Naive B cell (primary cell): ENCODE data around the gene SGO2. TPM values are rescaled to one million over a fixed set of nuclear protein-coding genes. Genes with fewer than 3 reads are reported as not detected.
"Not testable (repeated sequence)": the region's sequence is repeated elsewhere in the genome, so short reads cannot be mapped to it uniquely, and the experiment has no call there.

Experiments used
- ATAC-seq, 2 donors: fragments of 150-1000 bp; cut with Tn5 transposase; 2 replicates each; pipeline ENCODE4 v1.10.0; 2021; ENCODE audit warnings: low read depth in 2 of 2, mild to moderate bottlenecking in 2 of 2, moderate library complexity in 2 of 2
- DNase-seq: peaks from one replicate; pipeline ENCODE4 v3.0.0; 2022
- H3K27ac Mint-ChIP-seq, 6 donors: one replicate each; pipeline ENCODE4 v1.8.0; 2020 to 2022; ENCODE audit warnings: mild to moderate bottlenecking in 6 of 6, mixed read lengths in 6 of 6, moderate library complexity in 5 of 6, inconsistent platforms in 2 of 6
- H3K27me3 Mint-ChIP-seq, 3 donors: one replicate each; pipeline ENCODE4 v1.8.0; 2021 to 2022; ENCODE audit warnings: mixed read lengths in 3 of 3, mild to moderate bottlenecking in 1 of 3
- H3K36me3 Mint-ChIP-seq, 2 donors: one replicate each; pipeline ENCODE4 v1.8.0; 2020 to 2022; ENCODE audit warnings: mixed read lengths in 2 of 2, inconsistent platforms in 1 of 2, mild to moderate bottlenecking in 1 of 2
- H3K4me1 Mint-ChIP-seq, 3 donors: one replicate each; pipeline ENCODE4 v1.8.0; 2020 to 2022; ENCODE audit warnings: mixed read lengths in 3 of 3, inconsistent platforms in 1 of 3, mild to moderate bottlenecking in 1 of 3, moderate library complexity in 1 of 3
- H3K4me3 Mint-ChIP-seq, 8 donors: one replicate each; pipeline ENCODE4 v1.8.0; 2020 to 2022; ENCODE audit warnings: mild to moderate bottlenecking in 8 of 8, mixed read lengths in 8 of 8, moderate library complexity in 8 of 8, inconsistent platforms in 2 of 8
- H3K9me3 Mint-ChIP-seq, 7 donors: one replicate each; pipeline ENCODE4 v1.8.0; 2020 to 2022; ENCODE audit warnings: mixed read lengths in 7 of 7, mild to moderate bottlenecking in 5 of 7, inconsistent platforms in 2 of 7, moderate library complexity in 1 of 7
- polyA plus RNA-seq, 6 donors: library from polyadenylated mRNA; unstranded; fragments of 300-500 nt; fragmentation: Illumina TruSeq; gene quantifications; one replicate each; pipeline ENCODE4 v1.2.3, GENCODE V29; 2021; ENCODE audit warnings: low read depth in 6 of 6

The SGO2 gene
- polyA plus RNA-seq, 6 donors from 2014 or later = 0.09 to 4.0 (median 2.3) TPM

DNA sequence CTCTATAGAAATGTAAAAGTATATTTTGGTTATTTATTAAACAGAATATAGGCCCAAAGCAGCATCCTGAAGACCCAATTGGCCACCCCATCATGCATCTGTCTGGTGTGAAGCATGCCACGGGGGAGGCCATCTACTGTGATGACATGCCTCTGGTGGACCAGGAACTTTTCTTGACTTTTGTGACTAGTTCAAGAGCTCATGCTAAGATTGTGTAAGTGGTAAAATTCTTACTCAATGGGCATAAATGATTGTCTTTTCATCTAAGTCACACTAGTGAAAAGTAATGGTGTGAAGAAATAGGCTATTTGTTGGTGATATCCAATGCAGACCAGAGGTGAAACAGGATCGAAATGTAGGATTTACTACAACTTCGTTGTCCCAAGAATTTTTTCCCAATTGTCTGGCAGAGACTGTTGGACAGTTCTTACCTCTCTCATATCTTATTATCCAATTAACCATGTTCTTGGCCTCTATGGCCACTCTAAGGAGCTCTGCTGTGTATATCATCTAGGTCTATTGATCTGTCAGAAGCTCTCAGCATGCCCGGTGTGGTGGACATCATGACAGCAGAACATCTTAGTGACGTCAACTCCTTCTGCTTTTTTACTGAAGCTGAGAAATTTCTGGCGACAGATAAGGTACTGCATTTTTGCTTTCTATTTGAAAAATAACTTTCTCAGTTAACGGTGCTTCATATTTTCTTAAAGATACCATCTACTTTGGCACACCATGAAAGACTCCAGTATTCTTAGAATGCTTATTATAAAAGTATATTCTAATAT, 94.8 kb downstream of the SGO2 start:
- Mint-ChIP-seq H3K4me1 (peaks cover 4 to 11% (median 6%) of the 10 kb centered on the region in 3 donors), H3K9me3 (no peaks in the 10 kb centered on the region), H3K27me3 (no peaks in the 10 kb centered on the region), H3K4me3 (no peak overlapping the region), H3K27ac (no peak overlapping the region), H3K36me3 (no peaks in the 10 kb centered on the region)
- DNase-seq = no peak
- no peak for ATAC-seq

DNA sequence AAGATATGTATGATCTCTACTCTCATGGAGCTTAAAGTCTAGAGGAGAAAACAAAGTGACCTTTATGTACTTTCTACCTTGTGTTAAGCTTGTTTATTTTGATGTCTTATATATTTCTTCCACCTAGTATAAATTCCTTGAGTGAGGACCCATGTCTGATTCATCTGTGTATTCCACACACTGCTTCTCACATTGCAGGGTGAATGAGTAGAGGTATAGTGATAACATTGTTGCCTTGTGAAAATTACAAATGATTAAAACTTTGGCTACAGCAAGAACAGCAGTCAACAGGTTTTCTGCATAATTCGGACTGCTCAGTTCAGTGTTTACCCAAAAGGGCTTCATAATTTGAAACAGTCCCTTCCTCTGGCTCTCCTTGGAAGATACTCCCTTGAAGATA, 96.1 kb downstream of the SGO2 start:
- Mint-ChIP-seq H3K36me3 (no peaks in the 10 kb centered on the region), H3K9me3 (no peaks in the 10 kb centered on the region)

DNA sequence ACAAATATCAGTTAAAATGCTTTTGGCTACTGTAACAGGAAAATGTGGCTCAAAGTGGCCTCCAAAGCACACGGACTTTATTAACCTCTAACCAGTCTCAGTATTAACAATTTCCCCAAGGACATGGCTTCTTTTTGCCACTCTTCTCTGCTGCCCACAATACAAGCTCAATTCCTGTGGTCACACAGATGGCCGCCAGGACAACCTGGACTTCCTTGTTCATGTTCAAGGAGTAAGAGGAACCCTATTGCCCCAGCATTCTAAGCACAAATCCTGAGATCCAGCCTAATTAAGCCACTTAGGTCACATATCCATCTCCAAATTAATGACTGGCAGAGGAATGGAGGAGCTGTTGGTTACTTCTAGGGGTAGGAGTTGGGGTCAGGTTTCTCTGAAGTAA, 98.0 kb downstream of the SGO2 start:
- Mint-ChIP-seq H3K36me3 (no peaks in the 10 kb centered on the region), H3K9me3 (no peaks in the 10 kb centered on the region), H3K27ac (no peak overlapping the region), H3K27me3 (no peaks in the 10 kb centered on the region), H3K4me3 (peak overlapping the region in 1 of 8 donors; percentile 17), H3K4me1 (peaks cover 0 to under 1% (median 0%) of the 10 kb centered on the region in 3 donors)
- ATAC-seq (no peak), DNase-seq (no peak)

More for the DNA sequence above, 96.1 kb downstream of the SGO2 start:
- ATAC-seq (no peak), DNase-seq (no peak)
- H3K27ac Mint-ChIP-seq = no peak overlapping the region
- H3K4me1 Mint-ChIP-seq = peaks cover 4 to 9% (median 6%) of the 10 kb centered on the region in 3 donors
- H3K4me3 Mint-ChIP-seq = no peak overlapping the region
- no peaks in the 10 kb centered on the region for H3K27me3 Mint-ChIP-seq

DNA sequence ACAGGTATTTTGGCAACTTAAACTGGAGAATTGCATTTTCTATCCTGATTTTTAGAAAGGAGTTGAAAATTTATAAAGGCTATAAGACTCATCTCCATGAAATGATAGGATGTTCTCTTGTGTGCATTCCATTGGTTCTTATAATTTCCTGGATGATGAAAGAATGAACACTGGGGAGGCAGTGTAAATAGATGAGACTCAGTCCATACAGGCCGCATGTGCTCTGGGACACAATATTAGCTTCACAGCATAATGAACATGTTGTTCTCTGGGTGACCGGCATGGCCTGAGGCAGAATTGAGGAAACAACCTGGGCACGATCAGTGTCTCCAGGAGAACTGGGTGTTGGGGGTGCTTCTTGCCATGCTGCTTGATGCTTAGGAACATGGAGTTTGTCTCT, 98.7 kb downstream of the SGO2 start:
- Mint-ChIP-seq H3K27me3 (no peaks in the 10 kb centered on the region), H3K4me1 (no peaks in the 10 kb centered on the region), H3K4me3 (no peak overlapping the region), H3K36me3 (no peaks in the 10 kb centered on the region), H3K27ac (no peak overlapping the region), H3K9me3 (no peaks in the 10 kb centered on the region)
- no peak for DNase-seq
- no peak for ATAC-seq

DNA sequence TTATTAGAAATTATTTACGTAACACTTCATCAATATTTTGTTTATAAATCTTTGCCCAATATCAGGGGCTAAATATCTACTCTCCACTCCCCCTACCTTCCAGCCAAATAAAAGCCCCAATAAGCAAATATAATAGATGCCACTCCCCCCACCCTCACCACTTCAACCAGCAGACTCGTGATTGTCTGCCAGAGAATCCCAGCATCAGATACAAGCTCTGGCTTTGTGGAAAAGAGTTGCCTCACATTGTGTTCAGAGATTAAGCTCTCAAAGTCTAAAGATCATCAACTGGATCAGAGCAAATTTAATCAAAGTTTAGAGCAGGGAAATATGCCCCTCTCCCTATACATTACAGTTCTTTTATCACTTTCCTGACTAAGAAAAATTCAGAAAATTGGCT, 99.3 kb downstream of the SGO2 start:
- peak overlapping the region in 1 of 6 donors; percentile 56 for H3K27ac Mint-ChIP-seq
- no peaks in the 10 kb centered on the region for H3K4me1 Mint-ChIP-seq
- no peaks in the 10 kb centered on the region for H3K36me3 Mint-ChIP-seq
- no peak overlapping the region for H3K4me3 Mint-ChIP-seq
- no peaks in the 10 kb centered on the region for H3K9me3 Mint-ChIP-seq
- no peak for ATAC-seq
- no peaks in the 10 kb centered on the region for H3K27me3 Mint-ChIP-seq
- no peak for DNase-seq

DNA sequence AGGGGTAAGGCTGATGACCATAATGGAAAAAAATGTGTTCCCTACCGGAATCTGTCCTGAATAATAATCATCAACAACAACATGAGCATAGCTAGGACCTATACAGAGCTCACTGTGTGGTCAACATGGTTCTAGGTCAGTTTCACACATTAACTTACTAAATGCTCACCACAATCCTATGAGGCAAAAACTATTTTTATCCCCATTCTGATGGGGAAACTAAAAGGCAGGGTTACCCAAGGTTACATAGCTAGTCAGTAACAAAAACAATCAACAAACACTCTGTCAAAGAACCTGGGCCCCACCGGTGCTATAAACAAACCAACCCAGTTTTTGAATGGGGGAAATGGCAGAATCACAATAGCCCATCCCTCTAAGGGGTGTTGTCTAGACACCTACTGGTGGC, 100.0 kb downstream of the SGO2 start:
- H3K27me3 Mint-ChIP-seq = no peaks in the 10 kb centered on the region
- no peaks in the 10 kb centered on the region for H3K9me3 Mint-ChIP-seq
- peak overlapping the region in 1 of 6 donors; percentile 20 for H3K27ac Mint-ChIP-seq
- ATAC-seq = no peak
- H3K4me1 Mint-ChIP-seq = no peaks in the 10 kb centered on the region
- DNase-seq = no peak
- no peaks in the 10 kb centered on the region for H3K36me3 Mint-ChIP-seq
- H3K4me3 Mint-ChIP-seq = no peak overlapping the region

DNA sequence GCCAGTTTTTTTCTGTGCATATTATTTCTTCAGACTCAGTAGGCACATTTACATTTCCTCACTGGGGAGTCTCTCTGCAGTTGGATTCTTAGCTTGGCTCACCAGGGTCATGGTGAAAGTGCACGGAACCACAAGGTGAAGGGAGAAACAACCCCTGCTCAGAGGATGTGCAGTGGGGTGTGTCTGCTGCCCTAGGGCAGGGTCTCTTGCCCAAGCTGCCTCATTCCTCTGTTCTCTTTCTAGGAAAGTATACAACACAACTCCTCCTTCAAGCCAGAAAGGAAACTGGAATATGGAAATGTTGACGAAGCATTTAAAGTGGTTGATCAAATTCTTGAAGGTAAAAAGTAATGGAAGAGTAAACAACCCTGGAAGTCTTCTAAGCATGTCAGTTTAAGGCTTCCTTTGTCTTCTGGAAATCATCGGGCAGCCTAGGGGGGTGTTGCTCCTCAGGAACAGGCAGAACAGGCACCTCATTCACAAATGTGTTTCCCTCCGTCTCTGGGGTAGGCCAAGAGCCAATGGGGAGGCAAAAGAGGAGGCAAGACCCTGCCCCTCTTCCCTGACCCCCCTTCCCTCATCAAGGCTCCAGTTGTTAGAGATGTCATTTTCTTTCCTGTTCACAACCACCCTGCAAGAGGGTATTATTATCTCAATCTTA, 101.2 kb downstream of the SGO2 start:
- ATAC-seq = no peak
- Mint-ChIP-seq H3K27ac (no peak overlapping the region), H3K4me3 (no peak overlapping the region), H3K9me3 (peaks cover 0 to 1% (median 0%) of the 10 kb centered on the region in 7 donors), H3K4me1 (no peaks in the 10 kb centered on the region), H3K36me3 (no peaks in the 10 kb centered on the region), H3K27me3 (no peaks in the 10 kb centered on the region)
- no peak for DNase-seq

DNA sequence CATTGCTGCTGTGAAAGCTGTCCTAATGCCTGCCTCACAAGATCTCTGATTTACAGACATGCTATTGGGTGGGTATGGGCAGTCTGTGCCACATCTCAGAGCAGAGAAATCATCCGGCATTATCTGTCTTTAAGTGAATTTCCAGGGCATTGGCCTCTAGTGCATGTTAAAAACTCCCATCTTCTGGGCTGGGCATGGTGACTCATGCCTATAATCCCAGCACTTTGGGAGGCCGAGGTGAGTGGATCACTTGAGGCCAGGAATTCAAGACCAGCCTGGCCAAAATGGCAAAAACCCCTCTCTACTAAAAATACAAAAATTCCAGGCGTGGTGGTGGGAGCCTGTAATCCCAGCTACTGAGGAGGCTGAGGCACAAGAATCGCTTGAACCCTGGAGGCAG, 102.5 kb downstream of the SGO2 start:
- peaks cover 0 to 11% (median 4%) of the 10 kb centered on the region in 7 donors for H3K9me3 Mint-ChIP-seq
- H3K27ac Mint-ChIP-seq, H3K36me3 Mint-ChIP-seq, DNase-seq, H3K4me1 Mint-ChIP-seq, H3K27me3 Mint-ChIP-seq, ATAC-seq, H3K4me3 Mint-ChIP-seq: not testable (repeated sequence)

DNA sequence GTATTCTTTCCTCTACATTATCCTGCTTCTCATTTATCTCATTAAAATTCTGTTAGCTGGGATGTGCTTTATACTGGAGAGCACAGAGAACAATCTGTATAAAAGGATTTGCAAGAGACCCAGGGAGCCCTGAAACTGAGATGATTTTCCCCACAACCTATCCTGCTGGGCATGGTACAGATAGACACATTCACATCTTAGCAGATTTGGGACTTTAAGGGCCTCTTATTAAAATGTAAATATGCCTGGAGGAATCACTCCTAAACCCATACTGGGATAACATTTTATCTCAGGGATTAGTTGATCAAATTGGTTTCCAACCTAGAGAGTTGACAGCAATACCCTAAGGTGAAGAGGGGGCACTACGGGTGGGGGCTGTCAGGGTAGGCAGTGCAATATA, 105.3 kb downstream of the SGO2 start:
- H3K27ac Mint-ChIP-seq = no peak overlapping the region
- H3K27me3 Mint-ChIP-seq = no peaks in the 10 kb centered on the region
- no peaks in the 10 kb centered on the region for H3K4me1 Mint-ChIP-seq
- no peak for ATAC-seq
- DNase-seq = no peak
- no peak overlapping the region for H3K4me3 Mint-ChIP-seq
- peaks cover 0 to 20% (median 4%) of the 10 kb centered on the region in 7 donors for H3K9me3 Mint-ChIP-seq
- H3K36me3 Mint-ChIP-seq = no peaks in the 10 kb centered on the region

Other genes with a start within 250 kb of the SGO2 start
- 1 to 10 TPM in 2 of 6 donors, under 1 TPM in 1, not detected in 3; 0.33 to 2.8 (median 1.2) TPM for gene SPATS2L, start 219.5 kb upstream of the SGO2 start, polyA plus RNA-seq
- gene KCTD18, start 16.1 kb upstream of the SGO2 start, polyA plus RNA-seq = 10 to 100 TPM; 18.9 to 26.2 (median 22.5) TPM
- gene AOX1, start 59.8 kb downstream of the SGO2 start, polyA plus RNA-seq = under 1 TPM in 1 of 6 donors, not detected in 5; 0.45 TPM